ENCODE data around the gene CCDC51.

- TF ChIP-seq CTCF (conservative IDR thresholded peaks at IDR 0.05; ENCODE audit: low read depth, low read length) (no peak), EZH2 (IDR thresholded peaks at IDR 0.05; ENCODE audit: borderline replicate concordance, low read depth, low read length, poor library complexity, severe bottlenecking) (no peak)
Measured at GRCh38 chr3:48475188-48475587, 35.3 kb upstream of the CCDC51 start.
